Neural progenitor cell (in vitro differentiated cells): Measurements from ENCODE around the gene SLC6A13. TPM values are rescaled to one million over a fixed set of nuclear protein-coding genes. Genes with fewer than 3 reads are reported as not detected.

Experiments
- DNase-seq: peaks from one replicate; pipeline ENCODE4 v3.0.0-alpha.2; 2016; ENCODE audit warnings: low spot score
- H2AFZ ChIP-seq: fragments of 200-600 bp; sonication (generic); replicated peaks from 2 replicates; pipeline ENCODE4 v1.6.1; 2016; ENCODE audit warnings: antibody characterized with exemption
- H3F3A ChIP-seq: fragments of 200-600 bp; sonication (generic); 2 replicates; pipeline ENCODE4 v1.6.1; 2016; ENCODE audit warnings: antibody characterized with exemption, low read depth
- H3K27ac ChIP-seq: fragments of 200-600 bp; sonication (generic); 2 replicates; pipeline ENCODE4 v1.5.1; 2016; ENCODE audit warnings: mild to moderate bottlenecking
- H3K27me3 ChIP-seq: fragments of 200-600 bp; sonication (generic); 2 replicates; pipeline ENCODE4 v1.6.1; 2016; ENCODE audit warnings: mild to moderate bottlenecking, moderate library complexity
- H3K36me3 ChIP-seq: fragments of 200-600 bp; sonication (generic); 2 replicates; pipeline ENCODE4 v1.5.1; 2016
- H3K4me1 ChIP-seq: fragments of 200-600 bp; sonication (generic); 2 replicates; pipeline ENCODE4 v1.6.1; 2016; ENCODE audit warnings: mixed run types
- H3K4me2 ChIP-seq: fragments of 200-600 bp; sonication (generic); 2 replicates; pipeline ENCODE4 v1.6.1; 2016
- H3K4me3 ChIP-seq: fragments of 200-600 bp; sonication (generic); 2 replicates; pipeline ENCODE4 v1.5.1; 2016
- H3K79me2 ChIP-seq: fragments of 200-600 bp; sonication (generic); 2 replicates; pipeline ENCODE4 v1.6.1; 2016; ENCODE audit warnings: low read depth
- H3K9ac ChIP-seq: fragments of 200-600 bp; sonication (generic); 2 replicates; pipeline ENCODE4 v1.6.1; 2016
- H3K9me3 ChIP-seq: fragments of 200-600 bp; sonication (generic); 2 replicates; pipeline ENCODE4 v1.5.1; 2016; ENCODE audit warnings: low read depth
- H4K20me1 ChIP-seq: fragments of 200-600 bp; sonication (generic); 2 replicates; pipeline ENCODE4 v1.6.1; 2016; ENCODE audit warnings: low read depth
- H3K27ac Mint-ChIP-seq: 3 replicates; pipeline ENCODE4 v1.8.0; 2021; ENCODE audit warnings: mixed read lengths
- H3K27me3 Mint-ChIP-seq: 2 replicates; pipeline ENCODE4 v1.8.0; 2022; ENCODE audit warnings: low read depth, mild to moderate bottlenecking, inconsistent platforms, moderate library complexity, mixed read lengths; ENCODE audit not compliant: insufficient read depth
- H3K36me3 Mint-ChIP-seq: 3 replicates; pipeline ENCODE4 v1.8.0; 2021; ENCODE audit warnings: mixed read lengths
- H3K4me1 Mint-ChIP-seq: 3 replicates; pipeline ENCODE4 v1.8.0; 2021; ENCODE audit warnings: mixed read lengths
- H3K4me3 Mint-ChIP-seq: 3 replicates; pipeline ENCODE4 v1.8.0; 2021; ENCODE audit warnings: mild to moderate bottlenecking, moderate library complexity, mixed read lengths
- H3K9me3 Mint-ChIP-seq: 3 replicates; pipeline ENCODE4 v1.8.0; 2020; ENCODE audit warnings: mixed read lengths
- CTCF ChIP-seq: fragments of 200-600 bp; sonication (generic); IDR thresholded peaks from 2 replicates; pipeline ENCODE4 v1.5.1; 2017; ENCODE audit warnings: antibody characterized with exemption, mild to moderate bottlenecking
- EZH2 ChIP-seq: fragments of 200-600 bp; sonication (generic); IDR thresholded peaks from 2 replicates; pipeline ENCODE4 v1.6.1; 2017; ENCODE audit warnings: antibody characterized with exemption, mild to moderate bottlenecking, moderate library complexity
- EZH2phosphoT487 ChIP-seq: fragments of 200-600 bp; sonication (generic); IDR thresholded peaks from 2 replicates; pipeline ENCODE4 v1.6.1; 2017; ENCODE audit warnings: antibody characterized with exemption
- total RNA-seq: library from RNA; depleted of rRNA; stranded (reverse); fragments of >200 nt; gene quantifications from 2 replicates; pipeline ENCODE4 v1.2.3, GENCODE V29; 2015; ENCODE audit warnings: low replicate concordance

The SLC6A13 gene
- total RNA-seq, 1 donor from 2014 or later, result not detected

GRCh38 chr12:230925-231671 is 31.5 kb downstream of the SLC6A13 start:
- Histone ChIP-seq H3K4me3 (no peak overlapping the region), H3K4me2 (peak overlapping the region; percentile 48), H4K20me1 (no peaks in the 10 kb centered on the region), H3K27me3 (peaks cover 31% of the 10 kb centered on the region), H3F3A (peaks cover 15% of the 10 kb centered on the region), H3K36me3 (no peaks in the 10 kb centered on the region), H2AFZ (no peak overlapping the region), H3K9ac (no peak overlapping the region), H3K9me3 (no peaks in the 10 kb centered on the region), H3K79me2 (no peaks in the 10 kb centered on the region), H3K27ac (no peak overlapping the region), H3K4me1 (peaks cover 28% of the 10 kb centered on the region)
- TF ChIP-seq EZH2, result no peak
- no peak for TF ChIP-seq CTCF
- TF ChIP-seq EZH2phosphoT487, result no peak
- Mint-ChIP-seq H3K27me3 (peaks cover 69% of the 10 kb centered on the region), H3K4me3 (peak overlapping the region; percentile 14), H3K4me1 (peaks cover 38% of the 10 kb centered on the region), H3K36me3 (peaks cover 2% of the 10 kb centered on the region), H3K9me3 (peaks cover 22% of the 10 kb centered on the region), H3K27ac (no peak overlapping the region)
- DNase-seq, result peak; percentile 35

- Histone ChIP-seq H3K9ac (no peak overlapping the region), H3K79me2 (no peaks in the 10 kb centered on the region), H2AFZ (no peak overlapping the region), H3F3A (peaks cover 15% of the 10 kb centered on the region), H3K4me1 (peaks cover 28% of the 10 kb centered on the region), H4K20me1 (no peaks in the 10 kb centered on the region), H3K36me3 (no peaks in the 10 kb centered on the region), H3K4me2 (peak overlapping the region; percentile 48), H3K4me3 (no peak overlapping the region), H3K27me3 (peaks cover 31% of the 10 kb centered on the region), H3K9me3 (no peaks in the 10 kb centered on the region), H3K27ac (no peak overlapping the region)
- H3K36me3 Mint-ChIP-seq, result no peaks in the 10 kb centered on the region
- H3K9me3 Mint-ChIP-seq, result peaks cover 9% of the 10 kb centered on the region
- H3K27ac Mint-ChIP-seq, result no peak overlapping the region
- H3K4me3 Mint-ChIP-seq, result peak overlapping the region; percentile 36
- peaks cover 67% of the 10 kb centered on the region for H3K27me3 Mint-ChIP-seq
- TF ChIP-seq CTCF (no peak), EZH2 (no peak), EZH2phosphoT487 (no peak)
- peak; percentile 51 for DNase-seq
- peaks cover 38% of the 10 kb centered on the region for H3K4me1 Mint-ChIP-seq
These were observed 33.0 kb downstream of the SLC6A13 start for GRCh38 chr12:229441-230191.

- Histone ChIP-seq H3K27ac (no peak overlapping the region), H3K36me3 (no peaks in the 10 kb centered on the region), H3K9ac (no peak overlapping the region), H3K4me2 (no peak overlapping the region), H3K79me2 (no peaks in the 10 kb centered on the region), H3K27me3 (peaks cover 31% of the 10 kb centered on the region), H3K4me1 (peaks cover 28% of the 10 kb centered on the region), H3K9me3 (no peaks in the 10 kb centered on the region), H4K20me1 (no peaks in the 10 kb centered on the region), H3K4me3 (no peak overlapping the region), H2AFZ (no peak overlapping the region), H3F3A (peaks cover 15% of the 10 kb centered on the region)
- DNase-seq, result no peak
- Mint-ChIP-seq H3K9me3 (peaks cover 5% of the 10 kb centered on the region), H3K27ac (no peak overlapping the region), H3K27me3 (peaks cover 67% of the 10 kb centered on the region), H3K4me1 (peaks cover 38% of the 10 kb centered on the region), H3K36me3 (no peaks in the 10 kb centered on the region), H3K4me3 (peak overlapping the region; percentile 52)
- TF ChIP-seq CTCF, result no peak
- TF ChIP-seq EZH2, result no peak
- no peak for TF ChIP-seq EZH2phosphoT487
These were observed 33.8 kb downstream of the SLC6A13 start for GRCh38 chr12:228846-229200.
